HG02678 (cell line): Measurements from ENCODE around the gene TBL1X.
"Not testable (repeated sequence)": the region's sequence is repeated elsewhere in the genome, so short reads cannot be mapped to it uniquely, and the experiment has no call there.

ENCODE experiments used
- ATAC-seq: cut with Tn5 transposase; IDR thresholded peaks from one replicate; pipeline ENCODE4 v1.9.1; 2021; ENCODE audit warnings: mild to moderate bottlenecking, moderate library complexity; ENCODE audit not compliant: unreplicated experiment

The TBL1X gene

DNA sequence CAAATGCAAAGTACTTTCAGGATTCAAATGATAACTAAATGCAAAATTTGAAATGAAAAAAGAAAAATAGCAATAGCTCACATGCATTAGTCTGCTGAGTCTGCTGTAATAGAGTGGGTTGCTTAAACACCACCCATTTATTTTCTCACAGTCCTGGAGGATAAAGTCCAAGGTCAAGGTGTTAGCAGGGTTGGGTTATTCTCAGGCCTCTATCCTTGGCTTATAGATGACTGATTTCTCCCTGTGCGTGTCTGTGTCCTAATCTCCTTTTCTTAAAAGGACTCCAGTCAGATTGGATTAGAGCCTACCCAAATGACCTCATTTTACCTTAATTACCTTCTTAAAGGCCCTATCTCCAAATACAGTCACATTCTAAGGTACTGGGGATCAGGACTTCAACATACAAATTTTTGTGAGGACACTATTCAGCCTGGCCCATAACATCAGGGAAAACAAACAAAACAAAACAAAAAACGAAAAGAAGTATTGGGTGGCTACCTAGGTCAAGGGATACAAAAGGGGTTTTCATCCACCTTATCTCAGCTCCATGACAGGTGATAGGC lies 6.3 kb upstream of the TBL1X start:
- ATAC-seq, result no peak

DNA sequence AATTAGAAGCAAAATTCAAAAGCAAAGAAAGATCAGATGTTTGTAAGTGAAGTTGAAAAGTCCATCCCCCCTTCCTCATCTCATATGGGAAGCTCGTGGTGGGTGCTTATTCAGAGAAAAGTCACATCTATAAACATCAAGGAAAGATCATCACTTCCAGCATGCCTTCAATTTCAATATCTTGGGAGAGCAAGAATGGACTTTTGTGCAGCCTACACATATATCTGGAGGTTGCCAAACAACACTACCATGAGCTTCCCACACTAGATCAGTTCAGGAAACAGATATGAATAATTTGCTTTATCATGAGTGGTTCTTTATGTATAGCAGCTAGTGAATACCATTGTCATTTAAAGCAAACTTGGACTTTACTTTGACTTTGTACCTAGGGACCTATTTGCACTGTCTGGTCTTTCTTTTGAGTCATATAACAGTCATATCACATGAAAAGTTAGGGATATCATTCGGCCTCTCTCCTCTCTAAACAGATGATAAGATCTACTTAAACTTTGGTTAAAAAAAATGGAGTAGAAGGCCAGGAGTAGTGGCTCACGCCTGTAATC lies 5.6 kb upstream of the TBL1X start:
- no peak for ATAC-seq

DNA sequence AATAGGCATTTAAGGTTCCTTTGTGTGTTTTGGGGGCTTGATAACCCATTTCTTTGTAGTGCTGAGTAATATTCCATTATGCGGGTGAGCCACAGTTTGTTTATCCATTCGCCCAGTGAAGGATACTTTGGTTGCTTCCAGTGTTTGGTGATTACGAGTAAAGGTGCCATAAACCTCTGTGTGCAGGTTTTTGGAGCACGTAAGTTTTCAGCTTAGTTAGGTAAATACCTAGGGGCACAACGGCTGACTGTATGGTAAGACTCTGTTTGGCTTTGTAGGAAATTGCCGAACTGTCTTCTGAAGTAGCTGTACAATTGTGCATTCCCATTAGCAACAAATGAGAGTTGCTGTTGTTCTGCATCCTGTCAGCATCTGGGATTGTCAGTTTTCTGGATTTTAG lies 3.8 kb upstream of the TBL1X start:
- ATAC-seq, result no peak

DNA sequence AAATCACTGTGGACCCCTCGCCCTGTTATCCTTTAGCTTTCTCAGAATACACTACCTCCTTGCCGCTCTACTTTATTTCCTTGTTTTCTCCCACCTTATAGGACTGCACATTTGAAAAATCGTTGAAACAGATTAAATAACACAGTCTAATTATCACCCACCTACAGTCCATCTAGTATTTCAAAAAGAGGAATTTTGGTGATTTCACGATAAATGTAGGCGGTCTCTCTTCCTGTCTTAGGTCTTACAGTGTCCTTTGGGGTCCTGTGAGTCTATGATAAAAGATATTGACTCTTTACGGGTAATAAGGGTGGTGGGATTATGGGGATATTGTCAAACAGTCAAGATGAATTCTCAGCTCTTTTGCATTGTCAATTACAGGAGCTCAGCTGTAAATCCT lies 2.4 kb upstream of the TBL1X start:
- peak; percentile 1 for ATAC-seq

DNA sequence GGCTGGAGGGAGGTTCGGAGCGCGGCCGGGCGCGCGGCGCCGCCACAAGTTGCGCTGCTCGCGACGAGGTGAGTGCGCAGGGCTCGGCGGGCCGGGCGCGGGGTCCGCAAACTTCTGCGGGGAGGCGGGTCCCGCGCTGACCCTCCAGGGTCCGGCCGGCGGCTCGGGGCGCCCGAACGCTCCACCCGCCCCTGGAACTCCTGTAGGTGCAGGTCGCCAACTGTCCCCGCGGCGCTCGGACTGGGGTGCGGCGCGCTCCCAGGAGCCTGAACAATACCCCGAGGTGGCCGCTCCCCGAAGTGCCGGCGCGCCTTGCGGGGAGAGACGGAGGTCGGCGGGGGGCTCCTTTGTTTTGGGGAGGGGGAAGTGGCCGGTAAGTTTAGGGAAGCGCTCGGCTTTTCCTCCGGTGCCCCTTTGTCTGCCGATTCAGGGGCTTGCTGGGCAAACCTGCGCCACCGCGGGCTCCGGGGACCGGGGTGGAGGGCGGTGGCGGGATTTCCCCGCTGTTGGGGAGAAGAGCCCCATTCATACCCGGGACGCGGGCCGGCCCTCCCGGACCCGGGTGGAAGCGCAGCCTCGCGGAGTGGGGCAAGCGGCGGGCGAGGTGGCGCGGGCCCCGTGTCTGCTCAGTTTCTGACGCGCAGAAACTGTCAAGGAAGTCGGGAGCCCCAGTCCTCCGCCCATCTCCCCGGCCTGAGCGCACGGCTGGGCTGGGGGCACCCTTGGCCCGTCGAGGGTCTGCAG lies 694 bp downstream of the TBL1X start:
- peak; percentile 18 for ATAC-seq

DNA sequence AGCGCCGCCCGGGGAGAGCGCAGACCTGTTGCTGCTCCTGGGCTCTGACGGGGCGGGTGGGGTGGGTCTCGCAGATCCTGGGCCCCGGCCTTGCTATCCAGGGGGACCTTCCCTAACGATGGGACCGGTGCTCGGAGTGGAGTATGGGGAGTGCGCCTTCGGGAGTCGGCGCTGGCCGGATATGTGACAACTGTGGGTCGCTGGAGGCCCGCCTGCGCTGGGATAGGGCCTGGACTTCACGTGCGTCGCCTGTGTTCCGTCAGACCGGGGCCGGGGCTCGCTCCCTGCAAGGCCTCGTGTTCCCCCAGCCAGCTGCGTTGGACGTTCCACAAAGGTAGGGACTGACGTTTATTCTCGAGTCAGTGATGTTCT lies 1.3 kb downstream of the TBL1X start:
- ATAC-seq, result peak; percentile 2

DNA sequence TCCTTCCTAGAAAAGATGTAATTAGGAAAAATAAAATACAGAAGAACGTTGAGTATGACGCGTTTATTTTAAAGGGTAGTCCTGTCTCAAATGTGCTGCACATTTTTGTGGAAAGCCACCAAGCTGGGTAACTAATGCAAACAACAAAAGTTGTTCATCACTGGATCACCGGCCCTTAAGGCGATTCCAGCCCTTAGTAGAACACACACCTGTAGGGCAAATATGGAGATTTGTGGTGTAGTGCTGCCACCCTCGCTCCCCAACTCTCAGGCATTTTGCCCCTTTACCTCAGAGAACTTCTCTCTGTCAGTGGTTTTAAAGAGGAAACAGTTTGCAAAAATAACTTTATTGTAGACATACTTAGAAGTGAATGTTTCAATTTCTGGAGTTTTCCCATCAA lies 1.9 kb downstream of the TBL1X start:
- no peak for ATAC-seq

DNA sequence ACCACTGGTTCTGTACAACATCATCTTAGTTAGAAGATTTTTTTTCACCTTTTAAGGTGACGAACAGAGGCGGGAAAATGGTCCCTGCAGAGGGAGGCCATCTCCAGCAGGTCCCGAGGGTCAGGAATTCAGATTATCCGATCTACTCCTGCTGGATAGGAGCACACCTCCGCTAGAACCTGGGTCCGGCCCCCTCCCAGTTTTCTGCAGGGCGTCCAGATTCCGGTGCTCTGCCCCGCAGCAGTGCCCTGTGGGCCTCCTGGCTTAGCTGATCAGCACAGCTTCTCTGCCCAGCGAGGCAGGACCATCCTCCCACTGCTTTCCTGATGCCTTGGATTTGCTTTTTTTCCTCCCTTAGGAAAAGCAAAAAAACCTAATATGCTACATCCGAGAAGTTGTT lies 2.3 kb downstream of the TBL1X start:
- no peak for ATAC-seq

DNA sequence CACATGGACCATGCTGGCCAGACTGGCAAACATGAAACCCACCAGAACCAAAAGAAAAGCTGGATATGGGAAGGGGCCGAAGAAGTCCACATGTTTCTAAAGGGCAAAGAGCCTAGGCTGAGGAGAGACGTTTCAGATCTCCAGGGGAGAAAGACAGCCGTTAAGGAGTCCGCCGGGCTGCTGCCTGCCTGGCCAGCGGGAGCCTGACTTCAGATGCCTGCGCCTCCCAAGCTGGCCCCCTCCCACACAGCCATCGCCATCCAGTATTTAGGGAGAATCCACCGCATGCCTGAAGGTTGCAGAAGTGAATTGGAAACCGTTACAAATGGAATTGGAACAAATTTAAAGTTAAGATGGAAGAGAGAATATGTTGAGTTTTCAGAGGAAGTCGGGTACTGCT lies 2.9 kb downstream of the TBL1X start:
- no peak for ATAC-seq

DNA sequence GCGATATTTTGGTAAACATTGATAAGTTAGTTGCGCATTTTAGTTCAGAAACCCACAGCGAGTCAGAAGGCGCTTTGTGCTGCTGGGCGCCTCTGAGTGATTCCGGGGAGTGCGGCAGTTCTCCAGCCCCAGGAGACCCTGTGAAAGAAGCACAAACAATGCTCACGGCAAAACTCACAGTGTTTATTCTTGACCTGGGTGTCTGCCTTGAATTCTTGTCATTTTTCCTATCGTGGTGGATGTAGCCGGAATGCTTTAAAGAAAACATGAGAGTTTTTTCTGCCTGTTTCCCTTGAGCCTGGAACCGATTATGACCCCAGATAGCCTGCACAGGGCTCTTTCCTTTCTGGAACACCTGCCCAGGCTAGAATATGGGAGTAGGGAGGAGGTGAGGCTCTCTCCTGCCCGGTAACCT lies 6.7 kb downstream of the TBL1X start:
- ATAC-seq, result no peak

DNA sequence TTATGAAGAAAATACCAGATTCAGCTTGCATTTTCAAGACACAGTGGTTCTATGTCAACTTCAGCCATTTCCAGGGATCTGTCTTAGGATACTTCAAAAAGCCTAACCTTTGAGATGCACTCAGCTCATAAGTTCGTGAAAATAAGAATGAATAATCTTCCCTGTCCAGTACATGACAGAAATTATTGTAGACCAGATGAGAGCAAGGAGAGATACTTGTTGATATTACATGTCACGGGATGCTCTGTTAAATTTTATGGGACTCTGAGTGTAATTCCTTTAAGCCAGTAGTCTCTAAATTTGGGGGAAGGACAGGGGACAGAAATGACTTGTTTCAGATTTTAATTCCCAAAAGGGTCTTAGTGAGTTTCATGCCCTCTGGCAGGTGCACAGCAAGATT lies 8.8 kb downstream of the TBL1X start:
- ATAC-seq, result no peak

DNA sequence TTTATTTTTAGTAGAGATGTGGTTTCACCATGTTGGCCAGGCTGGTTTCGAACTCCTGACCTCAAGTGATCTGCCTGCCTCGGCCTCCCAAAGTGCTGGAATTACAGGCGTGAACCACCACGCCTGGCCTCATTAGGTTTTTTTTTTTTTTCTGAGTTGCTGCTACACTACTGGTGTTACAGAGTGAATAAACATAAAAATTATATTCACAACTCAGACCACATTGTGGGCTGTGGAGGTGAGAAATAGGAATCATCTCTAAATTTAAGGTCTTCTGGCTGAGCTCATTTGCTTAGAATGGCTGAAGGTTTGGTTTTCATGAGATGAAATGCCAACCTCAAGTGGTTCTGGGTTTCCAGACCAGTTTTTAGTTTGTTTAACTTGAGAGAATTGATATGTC lies 10.6 kb downstream of the TBL1X start:
- not testable (repeated sequence) for ATAC-seq

DNA sequence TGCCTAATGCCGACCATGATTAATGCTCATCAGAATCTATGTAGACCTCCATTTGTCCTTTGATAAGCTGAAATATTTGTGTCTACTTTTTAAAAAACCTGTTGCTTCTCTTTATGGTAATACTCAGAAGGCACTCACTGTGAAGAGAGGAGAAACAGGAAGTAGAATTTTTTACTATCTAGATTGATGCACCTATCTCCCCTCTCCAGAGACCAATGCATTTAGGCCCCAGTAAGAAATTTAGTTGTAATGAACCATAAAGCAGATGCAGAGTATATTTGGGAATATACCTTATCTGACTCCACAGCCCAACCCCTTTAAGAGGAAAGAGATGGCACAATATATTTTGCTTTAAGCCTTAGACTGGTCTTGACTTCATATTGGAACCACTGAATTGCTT lies 11.1 kb downstream of the TBL1X start:
- no peak for ATAC-seq

DNA sequence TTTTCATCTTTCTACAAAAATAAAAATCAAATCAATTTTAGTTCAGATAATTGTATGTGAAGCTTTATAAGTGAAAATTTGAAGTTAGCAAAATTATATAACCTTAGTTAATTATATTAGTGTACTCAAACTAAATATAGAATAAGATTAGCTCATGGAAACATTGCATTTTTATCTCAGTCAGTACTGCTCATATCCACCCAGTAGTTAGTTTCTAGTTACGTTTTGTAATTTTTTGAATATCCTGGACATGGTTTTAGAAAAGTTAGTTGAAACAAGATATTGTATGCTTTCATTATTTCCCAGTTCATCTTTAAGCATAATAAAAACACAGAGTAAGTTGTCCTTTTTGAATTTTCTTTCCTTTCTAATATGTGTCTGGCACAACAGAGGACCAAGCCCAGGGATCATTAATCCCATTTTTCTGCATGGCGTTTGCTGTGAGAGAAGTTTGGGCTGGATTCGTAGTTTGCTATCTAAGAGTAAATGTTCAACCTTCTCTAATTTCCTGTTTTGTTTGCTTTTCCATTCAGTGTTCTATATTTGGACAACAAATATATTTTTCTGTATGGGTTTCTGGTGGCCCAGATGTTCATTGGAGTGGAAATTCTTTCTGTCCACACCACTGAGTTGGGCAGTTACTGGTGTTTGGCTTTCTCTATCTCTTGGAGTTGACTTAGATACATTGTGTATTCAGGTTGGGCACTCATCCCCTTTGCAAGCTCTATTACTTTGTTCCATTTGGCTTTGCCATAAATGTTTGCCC lies 12.1 kb downstream of the TBL1X start:
- no peak for ATAC-seq

DNA sequence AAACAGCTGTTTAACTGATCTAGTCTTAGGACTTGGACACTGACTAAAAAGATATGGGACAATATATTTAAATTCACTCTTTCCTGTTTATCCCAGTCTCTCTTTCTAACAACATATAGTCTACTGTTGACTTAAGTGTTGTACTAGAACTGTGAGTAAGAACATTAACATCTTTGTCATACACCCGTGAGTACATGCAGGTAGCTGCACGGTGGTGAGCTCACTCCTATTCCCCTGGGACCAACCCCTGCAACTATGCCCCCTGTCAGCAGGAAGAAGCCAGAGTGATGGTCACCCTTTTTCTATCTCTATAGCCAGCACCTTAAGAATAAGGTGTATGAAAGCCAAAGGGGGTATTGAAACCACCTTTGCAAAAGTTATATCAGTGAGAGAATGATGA lies 17.6 kb downstream of the TBL1X start:
- no peak for ATAC-seq

DNA sequence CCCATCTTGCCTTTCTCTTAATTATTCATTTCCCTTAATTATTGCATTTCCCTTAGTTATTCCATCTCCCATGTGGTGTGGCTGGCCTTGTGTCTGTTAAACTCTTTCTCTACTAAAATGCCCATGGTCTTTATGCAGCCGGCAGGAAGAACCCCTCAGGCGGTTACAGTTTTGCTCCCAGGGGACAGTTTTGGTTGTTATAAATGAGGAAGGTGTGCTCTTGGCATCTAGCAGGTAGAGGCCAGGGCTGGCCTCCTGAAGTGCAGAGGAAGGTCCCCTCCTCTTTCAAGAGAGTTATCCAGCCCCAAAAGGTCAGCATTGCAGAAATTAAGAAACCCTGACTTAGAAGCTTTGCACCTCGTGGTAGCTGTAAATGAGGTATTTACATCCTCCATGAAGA lies 18.0 kb downstream of the TBL1X start:
- no peak for ATAC-seq

DNA sequence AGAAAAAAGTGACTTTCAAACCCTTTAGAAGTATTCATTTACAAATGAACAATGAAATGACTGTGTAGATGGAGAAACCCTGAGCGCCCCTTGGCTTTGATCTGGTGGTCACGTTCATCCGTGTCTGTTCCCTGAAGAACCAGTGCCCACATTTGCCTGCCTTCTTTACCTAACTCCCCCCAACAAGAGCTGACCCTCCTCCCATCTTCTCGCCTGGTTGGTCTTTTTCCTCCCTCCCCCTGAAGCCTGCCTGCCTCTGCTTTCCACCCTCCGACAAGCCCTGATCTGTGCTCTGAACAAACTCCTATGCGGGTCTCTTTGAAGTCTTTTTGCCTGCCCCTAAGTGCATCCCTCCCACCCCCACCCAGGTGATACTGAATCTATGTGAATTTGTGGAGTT lies 18.5 kb downstream of the TBL1X start:
- no peak for ATAC-seq

DNA sequence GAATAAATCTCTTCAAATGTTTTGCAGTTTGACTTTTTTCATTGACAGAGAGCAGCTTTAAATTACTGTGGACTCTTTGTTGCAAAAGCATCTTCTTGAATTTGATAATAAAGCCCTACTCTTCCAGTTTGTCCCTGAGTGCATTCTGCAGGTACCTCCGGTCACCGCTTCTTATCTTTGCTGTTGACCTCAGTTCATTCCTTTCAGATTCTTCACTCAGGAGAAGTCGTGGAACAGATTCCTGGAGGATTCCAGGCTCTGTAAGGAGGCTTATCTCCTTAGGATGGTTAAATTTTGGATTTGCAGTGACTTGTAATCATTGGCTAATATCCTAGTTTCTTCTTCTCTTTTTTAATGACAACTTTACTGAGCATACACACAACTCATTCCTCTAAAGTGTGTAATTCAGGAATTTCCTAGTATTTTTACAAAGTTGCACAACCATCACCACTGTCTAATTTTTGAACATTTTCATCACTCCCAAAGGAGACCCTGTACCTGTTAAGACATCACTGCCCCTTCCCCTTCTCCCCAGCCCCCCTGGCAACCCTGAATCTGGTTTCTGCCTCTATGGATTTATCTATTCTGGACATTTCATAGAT lies 22.0 kb downstream of the TBL1X start:
- ATAC-seq, result no peak

DNA sequence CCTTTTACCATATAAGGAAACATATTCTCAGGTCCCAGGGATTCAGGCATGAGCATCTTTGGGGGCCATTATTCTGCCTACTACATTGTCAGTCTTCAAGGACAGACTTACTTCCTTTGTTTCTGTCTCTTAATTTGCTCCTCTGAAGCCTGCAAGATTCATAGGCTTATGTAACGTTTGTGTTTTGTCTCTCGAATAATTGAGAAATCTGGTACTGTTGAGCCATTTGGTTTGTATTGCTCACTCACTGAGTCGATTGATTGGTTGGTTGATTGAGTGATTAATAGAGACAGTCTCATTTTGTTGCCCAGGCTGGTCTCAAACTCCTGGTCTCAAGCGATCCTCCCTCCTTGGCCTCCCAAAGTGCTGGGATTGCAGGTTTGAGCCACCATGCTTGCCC lies 23.7 kb downstream of the TBL1X start:
- no peak for ATAC-seq

DNA sequence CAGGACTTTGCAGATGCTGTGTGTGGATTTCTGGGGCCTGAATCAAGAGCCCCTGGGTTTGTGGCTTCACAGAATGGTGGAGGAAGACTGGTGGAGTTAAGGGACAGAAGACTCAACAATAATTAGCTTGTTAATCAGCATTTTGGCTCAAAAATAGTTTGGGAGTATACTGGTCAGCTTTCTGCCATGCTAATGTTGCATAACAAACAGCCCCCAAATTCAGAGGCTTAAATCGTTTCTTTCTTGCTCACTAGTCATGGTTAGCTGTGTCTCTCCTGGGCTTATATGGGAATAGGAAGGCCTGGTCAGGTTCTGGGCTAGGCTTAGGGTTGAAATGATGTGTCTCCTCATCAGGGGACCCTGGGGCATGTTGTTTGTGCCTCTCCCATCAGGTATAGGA lies 24.4 kb downstream of the TBL1X start:
- ATAC-seq, result no peak

DNA sequence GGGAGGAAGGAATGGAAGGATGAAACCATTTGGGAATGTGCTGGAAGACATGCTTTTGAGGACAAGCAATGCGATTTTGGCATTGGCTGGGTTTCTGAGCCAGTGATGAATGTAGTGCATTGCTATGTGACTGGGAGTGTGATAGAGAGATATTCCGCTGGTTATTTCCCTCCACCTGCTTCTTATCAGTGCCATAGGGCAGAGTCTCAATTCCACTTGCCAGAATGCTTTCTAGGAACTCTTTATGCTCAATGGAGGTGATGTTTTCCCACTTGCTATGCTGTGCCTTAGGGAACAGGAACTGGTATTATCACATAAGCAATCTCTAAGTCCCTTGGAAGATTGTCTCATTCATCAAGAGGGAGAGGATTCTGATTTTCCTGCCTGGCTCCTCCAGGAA lies 28.0 kb downstream of the TBL1X start:
- ATAC-seq, result no peak

DNA sequence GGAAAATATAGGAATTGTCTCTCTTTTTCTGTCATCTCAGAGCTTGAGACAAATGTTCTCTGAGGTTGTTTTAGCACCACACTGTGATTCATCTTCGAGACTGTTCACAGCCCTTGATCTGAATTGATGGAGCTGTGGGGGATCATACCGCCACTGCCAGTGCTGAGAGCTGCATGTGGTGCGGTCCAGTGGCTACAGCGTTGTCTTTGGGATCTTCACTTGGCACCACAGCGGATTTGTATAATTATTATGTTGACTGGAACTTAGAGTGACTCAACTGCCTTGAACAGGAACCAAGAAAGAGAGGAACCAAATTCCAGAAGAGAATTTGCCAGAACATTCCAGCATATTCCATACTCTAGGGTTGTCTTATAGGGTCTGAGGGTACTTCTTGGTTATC lies 29.1 kb downstream of the TBL1X start:
- ATAC-seq, result no peak
